Stomach (tissue), 4 donors: ENCODE measurements around the gene PIEZO2.

ENCODE experiments used
- CTCF ChIP-seq, 7 experiments: fragments of 450-650 bp in 4 of 7; fragments of 200-600 bp in 3 of 7; sonication (generic) in 3 of 7; IDR thresholded peaks; one replicate each; pipeline ENCODE4 v1.5.1; 2016 to 2019; ENCODE audit warnings: antibody characterized with exemption in 7 of 7, control low read depth in 2 of 7, mild to moderate bottlenecking in 1 of 7
- POLR2A ChIP-seq, 4 donors: fragments of 450-650 bp; IDR thresholded peaks; one replicate each; pipeline ENCODE4 v1.6.1; 2016; ENCODE audit warnings: antibody characterized with exemption in 4 of 4, control low read depth in 2 of 4, mild to moderate bottlenecking in 1 of 4, moderate library complexity in 1 of 4
- POLR2AphosphoS5 ChIP-seq, 3 donors: sonication (generic); formaldehyde crosslinking; IDR thresholded peaks; one replicate each; pipeline ENCODE4 v1.6.1; 2016; ENCODE audit warnings: antibody characterized with exemption in 3 of 3

- TF ChIP-seq CTCF (IDR thresholded peaks at IDR 0.05) (no peak), POLR2AphosphoS5 (IDR thresholded peaks at IDR 0.05) (no peak), POLR2A (IDR thresholded peaks at IDR 0.05) (no peak)
Measured at GRCh38 chr18:11020877-11021414, 128.4 kb downstream of the PIEZO2 start.
